GM15510 (cell line): Measurements from ENCODE around the gene GPAM.

ENCODE experiments used
- POLR2A ChIP-seq: IDR thresholded peaks from 3 replicates; pipeline ENCODE4 v1.6.1; 2011; ENCODE audit warnings: borderline replicate concordance; ENCODE audit not compliant: insufficient read length; ENCODE audit errors: extremely low read depth

GPAM gene

DNA sequence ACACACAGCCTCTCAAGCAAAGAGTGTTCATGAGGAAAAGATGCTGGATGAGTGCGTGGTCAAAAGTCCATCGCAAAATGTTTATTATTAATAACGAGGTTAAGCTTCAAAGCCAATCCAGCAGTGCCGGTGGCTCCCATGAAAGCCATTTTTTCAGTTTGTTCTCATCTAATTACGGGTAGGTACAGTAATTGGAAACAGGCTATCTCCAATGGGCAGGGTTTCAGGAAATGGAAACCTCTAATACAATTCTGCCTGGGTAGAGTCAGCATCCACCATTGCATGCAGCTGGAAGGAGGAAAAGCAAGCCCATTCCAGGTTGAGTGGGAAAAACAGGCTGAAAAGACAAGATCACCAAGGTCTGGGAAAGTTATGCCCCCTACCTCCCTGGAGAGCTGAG lies 57.4 kb downstream of the GPAM start:
- TF ChIP-seq POLR2A, result no peak

DNA sequence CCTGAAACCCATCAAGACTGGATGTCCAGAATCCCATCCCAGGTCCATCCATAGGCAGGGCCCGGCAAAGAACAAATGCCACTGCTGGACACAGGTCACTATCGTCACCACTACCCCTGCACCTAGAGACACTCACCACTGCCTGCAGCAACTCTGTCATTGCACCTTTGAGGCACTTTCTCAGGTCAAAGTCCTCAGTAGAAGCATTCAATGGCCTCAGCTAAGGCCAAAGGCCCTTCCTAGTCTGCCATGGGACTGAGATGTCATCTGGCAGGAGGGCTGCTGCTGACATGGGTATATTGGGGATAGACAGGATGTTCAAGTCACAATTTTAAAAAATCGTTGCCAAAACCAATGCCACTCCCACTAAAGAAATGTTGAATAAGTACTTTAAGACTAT lies 58.7 kb downstream of the GPAM start:
- TF ChIP-seq POLR2A, result no peak

DNA sequence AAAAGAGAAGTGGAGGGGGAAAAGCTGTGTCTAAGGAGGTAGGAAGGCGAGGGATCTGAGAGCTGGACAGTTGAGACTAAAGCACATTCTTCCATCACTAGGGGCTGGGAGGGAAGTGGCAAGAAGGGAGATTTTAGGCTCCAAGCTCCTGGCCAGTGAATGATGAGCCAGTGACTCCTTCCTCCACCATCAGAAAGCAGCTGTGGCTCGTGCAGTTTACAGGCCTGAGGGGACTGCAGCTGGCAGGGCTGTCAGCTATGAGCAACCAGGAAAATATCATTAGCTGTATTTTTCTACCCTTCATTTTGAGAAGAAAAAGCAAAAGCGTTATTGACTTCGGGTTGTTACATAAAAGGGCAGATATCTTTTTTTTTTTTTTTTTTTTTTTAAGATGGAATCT lies 60.7 kb downstream of the GPAM start:
- no peak for TF ChIP-seq POLR2A

DNA sequence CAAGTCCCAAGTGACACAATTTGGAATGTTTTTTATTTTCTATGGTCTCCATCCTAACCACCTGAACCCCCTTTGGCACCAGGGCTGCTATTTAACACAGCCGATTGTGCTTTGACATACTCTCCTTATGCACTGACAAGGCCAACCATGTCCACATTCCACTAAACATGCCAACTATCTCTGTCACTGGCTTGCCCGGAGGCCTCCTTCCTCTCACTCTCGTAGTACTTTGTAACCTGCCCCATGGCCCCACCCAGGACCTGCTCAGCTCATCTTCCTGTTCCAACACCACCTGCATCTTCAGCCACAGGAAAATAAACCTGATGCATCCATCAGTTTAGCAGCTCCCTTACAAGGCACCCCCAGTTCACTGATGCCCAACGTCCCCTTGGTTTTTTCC lies 63.1 kb downstream of the GPAM start:
- no peak for TF ChIP-seq POLR2A

DNA sequence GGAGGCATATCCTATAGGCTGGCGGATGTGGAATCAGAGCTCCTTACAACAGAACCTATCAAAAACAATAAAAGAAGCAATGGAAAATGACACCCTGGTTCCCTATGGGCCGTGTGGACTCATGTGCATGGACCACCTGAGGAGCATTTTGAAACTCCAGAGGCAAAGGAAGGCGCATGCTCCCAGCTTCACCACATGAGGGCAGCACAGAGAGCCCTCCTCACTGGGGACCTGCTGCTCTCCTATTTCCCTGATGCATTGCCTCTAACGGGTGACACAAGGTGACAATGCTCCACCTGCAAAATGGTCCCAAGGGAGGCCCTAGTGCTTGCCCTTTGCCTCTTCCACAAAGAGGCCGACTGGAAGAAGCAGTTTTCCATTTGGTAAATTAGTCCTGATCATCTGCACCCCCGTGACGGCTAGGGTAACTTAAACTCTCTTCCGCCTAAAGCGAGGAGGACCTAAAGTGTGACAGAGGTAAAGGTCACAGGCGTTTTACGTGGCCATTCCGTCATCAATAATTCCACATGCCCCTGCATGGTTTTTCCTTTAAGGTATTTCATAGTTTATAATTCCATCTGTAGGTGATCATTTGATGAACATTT lies 67.7 kb downstream of the GPAM start:
- TF ChIP-seq POLR2A, result no peak
